ENCODE data around the gene SLC44A3.

- TF ChIP-seq CTCF (IDR thresholded peaks at IDR 0.05) (no peak), ZFX (IDR thresholded peaks at IDR 0.05; ENCODE audit: borderline replicate concordance) (no peak)
Measured at GRCh38 chr1:94863919-94864318, 43.8 kb downstream of the SLC44A3 start.
